ENCODE data around the gene NHLH1. TPM values are rescaled to one million over a fixed set of nuclear protein-coding genes. Genes with fewer than 3 reads are reported as not detected.

NHLH1 gene
- total RNA-seq, 1 donor, result not detected

- TF ChIP-seq, protein P1, sequence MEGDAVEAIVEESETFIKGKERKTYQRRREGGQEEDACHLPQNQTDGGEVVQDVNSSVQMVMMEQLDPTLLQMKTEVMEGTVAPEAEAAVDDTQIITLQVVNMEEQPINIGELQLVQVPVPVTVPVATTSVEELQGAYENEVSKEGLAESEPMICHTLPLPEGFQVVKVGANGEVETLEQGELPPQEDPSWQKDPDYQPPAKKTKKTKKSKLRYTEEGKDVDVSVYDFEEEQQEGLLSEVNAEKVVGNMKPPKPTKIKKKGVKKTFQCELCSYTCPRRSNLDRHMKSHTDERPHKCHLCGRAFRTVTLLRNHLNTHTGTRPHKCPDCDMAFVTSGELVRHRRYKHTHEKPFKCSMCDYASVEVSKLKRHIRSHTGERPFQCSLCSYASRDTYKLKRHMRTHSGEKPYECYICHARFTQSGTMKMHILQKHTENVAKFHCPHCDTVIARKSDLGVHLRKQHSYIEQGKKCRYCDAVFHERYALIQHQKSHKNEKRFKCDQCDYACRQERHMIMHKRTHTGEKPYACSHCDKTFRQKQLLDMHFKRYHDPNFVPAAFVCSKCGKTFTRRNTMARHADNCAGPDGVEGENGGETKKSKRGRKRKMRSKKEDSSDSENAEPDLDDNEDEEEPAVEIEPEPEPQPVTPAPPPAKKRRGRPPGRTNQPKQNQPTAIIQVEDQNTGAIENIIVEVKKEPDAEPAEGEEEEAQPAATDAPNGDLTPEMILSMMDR (IDR thresholded peaks at IDR 0.05; ENCODE audit: insufficient read depth, low read length), result no peak
- H3K4me3 ChIP-seq (ENCODE audit: low read depth, low read length), result no peak overlapping the region
- no peak for DNase-seq (ENCODE audit: low read depth)
Observed at GRCh38 chr1:160402001-160402795, 35.3 kb downstream of the NHLH1 start.

- DNase-seq (ENCODE audit: low read depth), result peak; percentile 9
- TF ChIP-seq, protein P1 (IDR thresholded peaks at IDR 0.05; ENCODE audit: insufficient read depth, low read length), result no peak
- H3K4me3 ChIP-seq (ENCODE audit: low read depth, low read length), result no peak overlapping the region
Observed at GRCh38 chr1:160403244-160403643, 36.4 kb downstream of the NHLH1 start.

DNA sequence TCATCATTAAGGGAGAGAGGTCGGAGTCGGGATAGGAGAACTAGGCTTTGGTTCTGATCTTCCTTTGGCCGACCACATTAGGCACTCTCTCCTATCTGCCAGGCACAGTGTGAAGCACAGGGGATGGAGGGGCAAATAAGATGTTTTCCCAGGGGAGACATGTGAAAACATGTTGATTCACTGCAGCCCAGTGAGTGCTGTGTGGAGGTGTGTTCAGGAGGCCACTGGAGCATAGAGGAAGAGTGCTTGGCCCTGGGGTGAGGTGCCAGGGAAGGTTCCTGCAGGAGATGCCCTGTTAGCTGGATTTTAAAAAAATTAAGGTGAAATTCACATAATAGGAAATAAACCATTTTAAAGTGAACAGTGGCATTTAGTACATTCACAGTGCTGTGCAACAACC, 37.2 kb downstream of the NHLH1 start:
- no peak overlapping the region for H3K4me3 ChIP-seq (ENCODE audit: low read depth, low read length)
- TF ChIP-seq, protein P1 (IDR thresholded peaks at IDR 0.05; ENCODE audit: insufficient read depth, low read length), result no peak
- no peak for DNase-seq (ENCODE audit: low read depth)

- no peak for DNase-seq (ENCODE audit: low read depth)
- no peak overlapping the region for H3K4me3 ChIP-seq (ENCODE audit: low read depth, low read length)
- TF ChIP-seq, protein P1 (IDR thresholded peaks at IDR 0.05; ENCODE audit: insufficient read depth, low read length), result no peak
Observed at GRCh38 chr1:160405331-160405877, 38.5 kb downstream of the NHLH1 start.

- TF ChIP-seq, protein P1 (IDR thresholded peaks at IDR 0.05; ENCODE audit: insufficient read depth, low read length), result no peak
- H3K4me3 ChIP-seq (ENCODE audit: low read depth, low read length), result no peak overlapping the region
- no peak for DNase-seq (ENCODE audit: low read depth)
Observed at GRCh38 chr1:160406131-160406968, 39.5 kb downstream of the NHLH1 start.

- no peak overlapping the region for H3K4me3 ChIP-seq (ENCODE audit: low read depth, low read length)
- TF ChIP-seq, protein P1 (IDR thresholded peaks at IDR 0.05; ENCODE audit: insufficient read depth, low read length), result no peak
- no peak for DNase-seq (ENCODE audit: low read depth)
Observed at GRCh38 chr1:160407839-160408801, 41.2 kb downstream of the NHLH1 start.
